GM19238 (cell line): Measurements from ENCODE around the gene ZCCHC2.

ENCODE experiments used
- DNase-seq: peaks from one replicate; pipeline ENCODE4 v3.0.0; 2011; ENCODE audit warnings: low spot score; ENCODE audit not compliant: insufficient read length

Gene ZCCHC2

DNA sequence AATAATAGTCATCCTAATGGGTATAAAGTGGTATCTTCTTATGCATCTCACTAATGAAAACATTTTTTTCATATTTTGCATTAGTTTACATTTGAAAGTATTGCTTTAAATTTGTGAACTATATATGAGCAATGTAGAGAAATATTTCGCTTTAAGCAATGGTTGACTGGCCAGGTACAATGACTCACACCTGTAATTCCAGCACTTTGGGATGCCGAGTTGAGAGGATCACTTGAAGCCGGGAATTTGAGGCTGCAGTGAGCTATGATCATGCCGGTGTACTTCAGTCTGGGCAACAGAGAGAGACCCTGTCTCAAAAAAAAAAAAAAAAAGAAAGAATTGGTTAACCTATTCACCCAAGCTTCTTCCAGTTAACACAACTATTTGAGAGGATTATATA lies 15.1 kb downstream of the ZCCHC2 start:
- DNase-seq: no peak

DNA sequence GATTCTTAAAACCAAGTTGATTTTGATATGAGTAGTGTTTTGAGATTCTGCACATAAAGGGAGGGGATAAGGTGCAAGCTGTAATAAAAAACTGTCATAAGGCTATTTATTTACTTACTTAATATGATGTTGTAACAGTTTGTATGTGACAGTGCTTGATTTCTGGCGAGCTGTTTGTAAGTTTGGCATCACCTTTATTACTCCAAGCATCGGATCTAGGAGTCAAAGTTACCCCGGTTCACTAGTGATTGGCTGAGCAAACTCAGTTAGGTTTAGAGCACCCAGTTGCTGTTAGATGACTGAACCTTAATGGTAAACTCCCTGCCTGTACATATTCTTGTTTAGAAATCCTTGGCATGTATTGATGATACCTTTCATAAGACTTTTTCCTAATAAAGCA lies 16.1 kb downstream of the ZCCHC2 start:
- DNase-seq: no peak

DNA sequence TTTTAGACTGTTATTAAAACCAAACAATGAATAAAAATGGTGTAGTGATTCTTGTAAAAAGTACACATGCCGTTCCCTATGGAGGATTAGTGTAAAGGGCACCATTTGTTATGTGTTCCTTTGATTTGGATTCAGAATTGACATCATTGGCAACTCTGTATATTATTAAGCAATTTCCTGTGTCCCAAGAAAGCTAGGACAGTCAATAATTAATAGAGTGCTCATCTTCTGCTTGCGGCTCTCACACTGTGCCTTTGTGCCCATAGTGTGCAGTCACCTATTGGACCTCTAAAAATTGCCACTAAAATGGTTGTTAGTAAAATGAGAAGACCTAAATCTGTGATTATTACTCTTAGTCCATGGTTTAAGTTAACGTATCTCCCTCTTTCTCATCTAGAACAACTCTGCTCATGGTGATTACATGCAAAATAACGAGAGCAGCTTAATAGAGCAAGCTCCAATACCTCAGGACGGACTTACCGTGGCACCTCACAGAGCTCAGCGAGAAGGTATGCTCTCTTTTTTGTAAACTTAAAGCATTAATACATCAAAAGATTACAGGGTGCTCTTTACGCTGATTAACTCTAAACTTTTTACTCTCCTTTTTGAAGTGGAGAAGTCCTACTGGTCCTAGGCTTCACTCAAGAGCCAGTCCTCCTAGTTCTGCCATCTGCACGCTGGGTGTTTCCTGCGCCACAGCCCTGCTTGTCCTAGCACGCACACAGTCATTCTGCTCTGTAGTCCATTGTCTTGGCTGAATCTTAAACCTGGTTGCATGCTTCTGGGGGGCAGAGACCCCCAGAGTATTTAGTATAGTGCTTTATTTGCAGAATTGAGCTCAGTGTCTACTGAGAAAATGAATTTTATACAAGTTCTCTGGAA lies 16.7 kb downstream of the ZCCHC2 start:
- DNase-seq: no peak

DNA sequence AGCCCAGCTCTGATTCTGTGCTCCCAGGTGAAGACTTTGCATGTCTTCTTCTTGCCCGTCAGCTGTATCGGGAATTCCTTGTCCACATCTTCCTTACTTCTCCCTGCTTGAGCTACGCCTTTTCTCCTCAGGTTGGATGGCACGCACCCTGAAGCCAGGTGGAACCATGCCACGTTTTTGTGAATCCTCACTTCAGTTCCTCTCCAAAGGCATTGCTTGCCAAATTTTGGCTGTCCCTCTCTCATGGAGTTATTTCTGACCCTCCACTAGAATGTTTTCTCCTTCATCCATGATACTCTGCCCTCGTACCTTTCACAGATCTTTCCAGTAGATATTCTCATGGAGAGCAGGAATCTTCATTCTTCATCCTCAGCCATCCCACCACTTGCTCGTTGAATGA lies 20.2 kb downstream of the ZCCHC2 start:
- no peak for DNase-seq

DNA sequence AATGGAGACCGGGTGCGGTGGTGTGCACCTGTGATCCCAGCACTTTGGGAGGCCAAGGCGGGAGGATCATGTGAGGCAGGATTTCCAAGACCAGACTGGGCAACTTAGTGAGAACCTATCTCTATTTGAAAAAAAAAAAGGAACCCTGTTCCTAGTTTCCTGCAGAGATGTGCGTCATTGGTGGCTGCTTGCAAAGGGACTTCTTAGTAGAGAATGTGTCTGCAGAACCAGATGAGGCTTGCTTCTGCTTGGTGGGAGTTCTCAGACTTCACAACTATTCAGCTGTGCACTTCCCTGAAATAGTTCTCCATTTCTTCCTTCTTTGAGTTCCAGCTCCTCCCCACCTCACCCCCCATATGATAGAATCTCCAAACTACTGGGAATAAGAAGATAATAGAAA lies 22.3 kb downstream of the ZCCHC2 start:
- no peak for DNase-seq

DNA sequence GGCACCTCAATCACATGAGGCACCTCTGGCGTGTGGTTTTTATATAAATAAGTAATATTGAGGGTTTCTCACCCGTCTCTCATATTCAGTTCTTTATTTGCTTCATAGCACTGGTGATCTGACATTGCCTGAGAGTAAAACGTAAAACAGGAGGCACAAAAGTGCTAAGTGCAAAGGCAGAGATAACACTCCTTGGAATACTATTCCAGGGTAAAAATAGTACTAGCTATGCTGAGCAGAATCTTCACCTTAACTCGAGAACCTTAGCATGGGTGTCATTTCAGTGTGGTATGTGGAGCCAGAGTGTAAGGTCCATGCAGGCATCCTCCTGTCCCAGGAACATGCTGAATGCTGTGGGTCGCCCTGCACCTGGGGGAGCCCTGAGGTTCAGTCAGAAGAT lies 26.9 kb downstream of the ZCCHC2 start:
- no peak for DNase-seq

DNA sequence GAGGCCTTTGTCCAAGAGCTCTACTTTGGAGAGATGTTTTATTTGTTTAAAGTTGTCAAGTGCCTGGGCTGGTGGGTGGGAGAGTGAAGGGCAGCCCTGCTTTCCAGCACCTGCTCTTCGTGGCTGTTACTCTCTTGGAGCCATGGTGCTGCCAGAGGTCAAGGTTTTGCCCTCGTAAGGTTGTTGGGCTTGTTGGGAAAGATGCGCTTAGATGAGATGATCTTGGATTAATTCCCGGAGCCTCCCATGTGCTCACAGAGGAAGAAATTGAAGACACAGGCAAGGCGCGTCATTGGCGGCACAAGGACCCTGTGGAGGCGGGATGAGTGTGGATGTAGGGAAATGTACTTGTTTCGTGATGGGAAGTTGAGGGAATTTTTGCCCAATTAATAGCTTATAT lies 27.9 kb downstream of the ZCCHC2 start:
- no peak for DNase-seq

DNA sequence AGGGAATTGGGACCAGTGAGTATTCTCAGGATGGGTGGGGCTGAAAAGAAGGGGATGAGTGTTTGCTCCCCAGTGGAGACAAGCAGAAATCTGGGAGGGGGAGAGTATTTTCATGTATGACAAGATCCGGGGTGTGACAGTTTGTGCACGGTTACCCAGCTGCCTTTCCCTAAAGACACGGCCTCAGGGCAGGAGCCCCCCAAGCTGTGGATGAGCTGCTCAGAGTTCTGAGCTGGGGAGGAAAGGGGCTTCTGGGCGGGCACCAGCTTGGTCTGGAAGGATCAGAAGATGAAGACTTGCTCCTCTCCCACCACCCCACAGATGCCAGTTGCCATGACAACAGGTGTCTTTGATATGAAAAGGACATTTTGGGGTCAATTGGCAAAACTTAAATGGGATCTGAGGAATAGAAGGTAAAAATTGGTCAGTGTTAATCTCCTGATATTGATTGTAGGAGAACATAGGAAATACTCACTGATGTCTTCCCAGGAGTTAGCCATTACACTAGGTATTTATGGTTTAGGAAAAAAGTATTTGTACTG lies 29.2 kb downstream of the ZCCHC2 start:
- no peak for DNase-seq

DNA sequence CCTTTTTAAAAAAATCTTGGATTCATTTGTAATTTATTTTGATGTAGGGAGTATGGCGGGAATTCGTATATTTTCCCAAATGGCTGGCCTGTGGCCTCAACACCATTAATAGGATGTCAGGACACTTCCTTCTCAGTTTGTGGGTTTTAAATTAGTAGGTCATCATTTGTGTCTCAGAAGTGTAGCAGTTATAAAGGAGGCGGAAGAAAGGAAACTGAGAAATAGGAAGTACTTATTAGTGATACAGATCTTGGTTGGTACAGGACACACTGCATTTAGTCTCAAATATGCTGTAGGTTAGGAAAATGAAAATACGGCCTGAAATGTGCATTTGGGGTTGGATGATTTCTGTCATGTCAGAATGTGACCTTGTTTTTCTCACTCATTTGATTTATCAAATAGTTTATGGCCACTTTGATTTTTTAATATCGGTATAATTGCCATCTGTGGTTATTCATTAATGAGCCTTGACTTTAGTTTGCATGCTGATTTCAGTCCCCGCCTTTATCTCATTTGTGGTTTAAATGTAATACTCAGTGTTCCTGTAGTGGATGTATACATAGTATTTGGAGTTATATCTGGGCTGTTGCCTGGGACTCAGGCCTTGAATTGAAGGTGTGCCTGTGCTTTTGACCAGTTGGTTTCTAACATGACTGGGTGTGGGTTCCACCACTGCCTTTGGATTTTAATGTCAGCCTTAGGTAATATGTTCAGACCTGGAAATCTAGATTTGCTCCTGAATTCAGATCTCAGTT lies 31.4 kb downstream of the ZCCHC2 start:
- no peak for DNase-seq

DNA sequence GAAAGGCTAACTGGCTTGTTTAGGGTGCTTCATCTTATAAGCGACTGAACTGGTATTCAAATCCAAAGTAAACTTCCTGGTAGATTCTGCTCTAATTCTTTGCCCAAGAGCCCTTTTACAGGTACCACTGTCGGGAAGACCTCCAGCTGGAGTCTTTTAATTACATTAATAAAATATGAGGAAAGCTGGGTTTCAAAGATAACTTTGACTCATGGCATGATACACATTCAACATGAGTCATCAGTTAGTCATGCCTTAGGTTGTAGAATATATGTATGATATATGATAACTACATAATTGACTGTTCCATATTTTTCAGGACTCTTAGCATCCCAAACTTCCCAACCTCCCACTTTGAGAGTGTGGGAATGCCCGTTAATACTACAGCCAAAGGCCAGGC lies 32.3 kb downstream of the ZCCHC2 start:
- no peak for DNase-seq

DNA sequence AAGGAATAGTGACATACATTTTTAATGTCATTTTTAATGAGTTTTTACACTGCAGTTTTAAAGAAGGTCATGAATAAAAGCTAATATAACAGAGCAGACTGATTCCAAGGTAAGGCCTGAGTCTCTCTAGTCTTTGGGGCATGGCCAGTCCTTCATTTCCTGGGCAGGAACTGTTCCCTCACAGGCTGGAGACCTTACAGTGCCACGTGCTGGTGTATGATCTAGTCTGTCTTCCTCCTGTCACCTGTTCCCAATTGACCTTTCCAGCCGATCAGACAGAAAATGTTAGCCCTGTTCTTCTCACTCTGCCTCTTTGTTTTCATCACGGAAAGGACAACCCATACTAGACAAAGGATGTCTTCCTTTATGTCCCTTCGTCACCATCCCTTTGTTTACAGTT lies 33.6 kb downstream of the ZCCHC2 start:
- DNase-seq: no peak

DNA sequence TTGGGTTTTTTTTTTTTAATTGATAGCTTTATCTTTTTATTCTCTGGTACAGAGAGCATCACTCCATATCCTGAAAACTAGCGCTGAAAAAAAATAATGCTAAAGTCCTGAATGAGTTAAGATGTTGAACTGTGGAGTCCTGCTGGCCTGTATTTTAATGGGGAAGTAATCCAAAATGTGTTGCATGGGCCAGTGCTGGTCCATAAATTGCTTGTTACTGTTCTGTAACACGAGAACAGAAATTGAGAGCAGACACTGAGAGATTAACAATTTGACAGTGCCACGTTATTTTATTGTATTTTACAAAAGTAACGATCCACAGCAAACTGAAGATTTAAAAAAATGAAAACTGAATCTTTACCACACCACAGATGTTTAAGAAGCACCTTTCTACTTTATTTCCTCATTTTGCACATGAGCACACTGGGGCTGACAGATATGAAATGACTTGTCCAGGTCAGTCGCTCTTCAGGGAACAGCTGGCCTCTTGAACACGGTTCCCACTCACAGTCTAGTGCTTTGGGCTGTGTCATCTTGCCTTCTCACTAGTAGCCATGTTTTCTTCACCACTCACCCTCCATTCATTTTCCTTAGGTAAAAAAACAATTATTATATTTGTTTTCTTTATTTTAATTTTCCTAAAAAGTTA lies 35.3 kb downstream of the ZCCHC2 start:
- no peak for DNase-seq

DNA sequence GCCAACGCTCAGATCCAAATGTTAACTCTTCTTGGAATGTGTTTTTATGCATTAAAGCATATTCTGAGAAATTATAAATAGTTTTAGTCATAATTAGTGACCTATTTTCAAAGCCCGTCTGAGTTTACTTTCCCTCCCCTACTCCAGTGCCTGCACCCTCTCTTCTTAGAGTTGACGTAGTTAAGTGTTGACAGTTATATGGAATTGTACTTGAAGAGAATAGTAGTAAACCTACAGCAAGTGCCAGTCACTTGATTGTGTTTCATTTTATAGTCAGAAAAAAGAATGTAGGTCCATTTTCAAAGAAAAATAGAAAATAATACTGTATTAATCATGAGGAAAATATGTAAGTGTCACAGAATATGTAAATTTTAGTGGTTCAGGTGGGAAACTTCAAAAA lies 41.2 kb downstream of the ZCCHC2 start:
- DNase-seq: no peak

DNA sequence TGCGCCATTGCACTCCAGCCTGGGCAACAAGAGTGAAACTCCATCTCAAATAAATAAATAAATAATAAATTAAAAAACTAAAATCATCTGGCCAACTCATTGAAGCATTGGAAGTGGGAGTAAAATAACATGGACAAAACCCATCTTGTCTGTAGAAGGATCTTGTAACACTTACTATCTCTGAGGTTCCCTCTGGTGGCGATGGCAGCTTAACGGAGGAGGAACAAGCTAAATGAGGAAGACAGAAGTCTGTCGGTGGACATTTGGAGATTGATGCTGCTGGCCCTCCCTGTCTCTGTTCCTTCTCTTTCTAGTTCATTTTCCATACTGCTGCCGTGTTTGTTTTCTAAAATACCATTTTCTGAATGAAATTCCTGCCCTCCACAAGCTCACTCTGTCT lies 43.4 kb downstream of the ZCCHC2 start:
- no peak for DNase-seq

DNA sequence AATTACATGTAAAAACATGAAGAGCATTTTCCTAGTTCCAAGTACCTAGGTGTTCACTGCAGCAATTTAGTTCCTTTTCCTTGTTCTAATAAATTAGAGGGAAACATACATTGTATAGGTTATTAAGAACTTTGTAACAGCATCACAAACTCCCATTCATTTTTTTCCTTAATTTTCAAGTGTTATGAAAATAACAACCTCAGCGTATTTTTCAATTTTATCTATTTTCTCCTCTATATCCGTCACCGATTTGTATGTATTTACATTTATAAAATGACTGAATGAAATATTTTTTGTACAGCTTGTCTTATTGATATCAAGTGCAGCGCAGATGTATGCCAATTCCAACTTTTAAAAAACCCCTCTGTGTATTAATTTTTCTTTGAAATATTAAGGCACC lies 44.0 kb downstream of the ZCCHC2 start:
- DNase-seq: no peak

DNA sequence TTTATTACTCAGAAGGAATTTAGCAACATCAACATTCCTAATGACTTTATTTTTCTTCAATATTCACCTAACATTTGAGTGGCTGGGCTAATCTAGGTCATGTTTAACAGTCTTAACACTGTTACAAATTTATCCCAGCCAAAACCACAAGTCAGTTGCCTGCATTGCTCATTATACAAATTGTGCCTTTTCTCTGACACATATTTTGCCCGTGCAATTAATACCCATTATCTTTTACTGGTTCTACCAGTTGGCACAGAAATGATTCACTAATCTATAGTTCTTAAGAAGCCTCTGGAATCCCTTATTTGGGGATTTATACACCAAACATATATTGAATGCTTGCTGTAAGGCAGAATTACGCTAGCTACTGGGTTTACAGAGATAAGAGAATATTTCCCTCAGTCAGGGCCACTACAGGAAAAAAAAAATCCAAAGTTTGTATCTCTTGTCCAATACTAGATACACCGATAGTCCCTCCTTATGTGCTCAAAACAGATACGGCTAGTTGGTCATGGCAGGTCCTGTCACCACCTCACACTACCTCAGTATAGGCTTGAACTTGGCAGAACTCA lies 46.3 kb downstream of the ZCCHC2 start:
- DNase-seq: no peak

DNA sequence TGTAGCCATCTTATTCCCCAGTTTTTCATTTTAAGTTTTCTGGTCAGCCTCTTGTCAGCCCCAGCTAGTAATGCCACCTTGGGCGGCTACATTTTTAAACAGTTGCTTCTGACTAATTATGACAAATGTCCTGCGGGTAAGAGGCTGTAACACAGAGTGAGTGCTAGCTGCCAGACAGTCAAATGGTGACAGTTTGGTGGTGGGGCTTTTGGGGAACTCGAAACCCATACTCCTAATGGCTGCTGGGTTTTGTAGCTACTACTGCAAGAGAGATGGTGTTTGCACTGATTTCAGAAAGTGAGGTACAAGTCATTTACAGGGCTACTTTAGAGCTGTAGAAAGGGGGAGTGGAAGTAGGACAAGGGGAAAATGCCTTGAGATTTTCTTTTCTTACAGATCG lies 48.2 kb downstream of the ZCCHC2 start:
- DNase-seq: no peak

DNA sequence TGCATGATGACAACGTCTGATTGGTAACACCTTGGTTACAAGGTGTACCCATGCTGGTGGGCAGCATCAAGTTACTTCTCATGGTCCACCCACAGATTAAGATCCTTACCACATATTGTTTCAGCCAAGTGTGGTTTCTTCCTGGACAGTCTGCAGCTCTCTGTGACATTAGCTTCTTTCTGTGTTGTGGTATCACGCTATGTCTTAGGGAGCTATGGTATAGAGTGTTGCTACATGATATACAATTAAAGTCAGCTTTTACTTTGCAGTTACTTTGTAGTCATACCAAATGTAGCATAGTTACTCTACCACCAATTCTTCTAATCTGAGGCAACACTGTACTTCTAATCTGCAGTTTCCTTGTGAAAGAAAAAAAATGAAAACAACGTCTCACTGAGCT lies 48.8 kb downstream of the ZCCHC2 start:
- no peak for DNase-seq

DNA sequence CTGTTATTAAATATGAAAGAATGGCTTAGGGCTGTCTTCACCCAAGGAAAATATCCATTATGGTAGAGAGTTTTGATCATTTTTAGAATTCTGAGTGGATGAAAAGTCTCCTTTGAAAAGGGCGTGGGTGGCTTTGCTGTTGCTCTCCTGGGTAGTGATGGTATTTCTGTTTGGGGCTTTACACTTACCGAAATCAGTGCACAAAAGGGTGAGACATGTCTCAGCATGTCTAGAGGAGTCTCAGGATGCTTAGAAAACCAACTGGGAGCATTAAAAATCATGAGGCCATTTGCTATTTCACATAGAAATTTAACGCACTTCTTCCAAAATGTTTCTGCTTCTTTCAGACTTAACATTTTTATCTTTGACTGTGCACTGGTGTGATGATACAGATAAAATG lies 49.6 kb downstream of the ZCCHC2 start:
- no peak for DNase-seq

DNA sequence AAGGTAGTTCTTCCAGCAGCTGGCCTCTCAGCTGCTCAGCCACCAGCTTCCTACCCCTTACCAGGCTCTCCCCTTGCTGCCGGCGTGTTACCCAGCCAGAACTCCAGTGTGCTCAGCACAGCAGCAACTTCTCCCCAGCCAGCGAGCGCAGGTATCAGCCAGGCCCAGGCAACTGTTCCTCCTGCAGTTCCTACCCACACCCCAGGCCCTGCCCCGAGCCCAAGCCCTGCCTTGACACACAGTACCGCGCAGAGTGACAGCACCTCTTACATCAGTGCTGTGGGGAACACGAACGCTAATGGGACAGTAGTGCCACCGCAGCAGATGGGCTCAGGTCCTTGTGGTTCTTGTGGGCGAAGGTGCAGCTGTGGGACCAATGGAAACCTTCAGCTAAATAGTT lies 52.0 kb downstream of the ZCCHC2 start:
- no peak for DNase-seq

DNA sequence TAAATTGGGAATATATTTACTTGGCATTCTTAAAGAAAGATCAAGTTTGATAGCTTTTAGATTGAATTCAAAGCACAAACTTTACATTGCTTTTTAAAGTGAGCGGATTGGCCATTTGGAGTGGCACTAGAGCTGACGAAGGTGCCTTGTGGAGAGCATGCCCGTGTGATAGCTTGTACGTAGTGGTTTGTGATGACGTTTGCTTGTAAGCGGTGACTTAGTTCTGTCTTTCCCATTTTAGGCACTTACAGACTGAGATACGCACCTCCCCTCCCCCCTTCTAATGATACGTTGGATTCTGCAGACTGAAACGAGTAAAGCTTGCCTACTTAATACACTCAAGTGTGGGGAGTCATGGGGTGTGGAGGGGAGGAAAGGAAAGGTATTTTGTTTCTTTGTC lies 53.4 kb downstream of the ZCCHC2 start:
- no peak for DNase-seq
